Natural killer cell (primary cell): ENCODE measurements around the gene FUT8. TPM values are rescaled to one million over a fixed set of nuclear protein-coding genes. Genes with fewer than 3 reads are reported as not detected.

ENCODE experiments used
- ATAC-seq, 3 donors: fragments of 150-1000 bp in 2 of 3; fragments of 200-7000 bp in 1 of 3; cut with Tn5 transposase; 1 replicate in 1 of 3; 2 replicates in 2 of 3; pipeline ENCODE4 v1.10.0; 2021; ENCODE audit warnings: mild to moderate bottlenecking in 2 of 3, moderate library complexity in 2 of 3
- DNase-seq, 2 donors: peaks; one replicate each; pipeline versions ENCODE4 v3.0.0 to v3.0.0-alpha.2; 2013 to 2021; ENCODE audit warnings: mixed read lengths in 1 of 2
- H3K27ac ChIP-seq: one replicate; pipeline ENCODE4 v1.5.1; 2013; ENCODE audit warnings: mild to moderate bottlenecking, low read length
- H3K27me3 ChIP-seq: one replicate; pipeline ENCODE4 v1.6.1; 2013; ENCODE audit warnings: low read length; ENCODE audit not compliant: control insufficient read depth, insufficient read depth
- H3K36me3 ChIP-seq: one replicate; pipeline ENCODE4 v1.6.1; 2013; ENCODE audit warnings: low read length; ENCODE audit not compliant: control insufficient read depth, insufficient read depth
- H3K4me1 ChIP-seq: one replicate; pipeline ENCODE4 v1.6.1; 2013; ENCODE audit warnings: low read length; ENCODE audit not compliant: control insufficient read depth, insufficient read depth
- H3K4me3 ChIP-seq: one replicate; pipeline ENCODE4 v1.5.1; 2013; ENCODE audit warnings: low read length
- H3K9me3 ChIP-seq: one replicate; pipeline ENCODE4 v1.6.1; 2013; ENCODE audit warnings: low read length; ENCODE audit not compliant: control insufficient read depth, insufficient read depth
- H3K27ac Mint-ChIP-seq, 2 donors: one replicate each; pipeline ENCODE4 v1.8.0; 2022; ENCODE audit warnings: mild to moderate bottlenecking in 2 of 2, mixed read lengths in 2 of 2, moderate library complexity in 1 of 2
- H3K27me3 Mint-ChIP-seq, 2 donors: one replicate each; pipeline ENCODE4 v1.8.0; 2022; ENCODE audit warnings: low read depth in 2 of 2, mixed read lengths in 2 of 2
- H3K36me3 Mint-ChIP-seq: one replicate; pipeline ENCODE4 v1.8.0; 2022; ENCODE audit warnings: mixed read lengths
- H3K4me1 Mint-ChIP-seq, 2 donors: one replicate each; pipeline ENCODE4 v1.8.0; 2022; ENCODE audit warnings: mixed read lengths in 2 of 2
- H3K4me3 Mint-ChIP-seq: one replicate; pipeline ENCODE4 v1.8.0; 2022; ENCODE audit warnings: mild to moderate bottlenecking, moderate library complexity, mixed read lengths
- H3K9me3 Mint-ChIP-seq, 2 donors: one replicate each; pipeline ENCODE4 v1.8.0; 2022; ENCODE audit warnings: mixed read lengths in 2 of 2
- CTCF ChIP-seq: fragments of 200-600 bp; IDR thresholded peaks from one replicate; pipeline ENCODE4 v1.8.0; 2022; ENCODE audit warnings: antibody characterized with exemption
- WGBS: methylation state at CpG from one replicate; pipeline ENCODE4 v1.1.7; 2013; ENCODE audit warnings: missing lambda C conversion rate; ENCODE audit not compliant: insufficient coverage; 5-methylcytosine and 5-hydroxymethylcytosine counted together
- intact Hi-C: fragments of 100-400 bp; cut with micrococcal nuclease; formaldehyde crosslinking; loops from one replicate; pipeline ENCODE4 v1.14.2; 2022
- total RNA-seq, 4 donors: library from RNA; stranded (reverse); fragments of 120-200 nt in 1 of 4; gene quantifications; one replicate each; pipeline versions ENCODE4 v1.2.3 to v1.2.4, GENCODE V29; 2013 to 2022

The FUT8 gene
- total RNA-seq, 3 donors from 2014 or later (not counting 1 experiment from before 2014, with no cell fraction given), result 20.7 to 29.2 (median 21.2) TPM

GRCh38 chr14:65622703-65623102, 210.2 kb downstream of the FUT8 start:
- intact Hi-C loops, result no loop called here

GRCh38 chr14:65623759-65624158, 211.2 kb downstream of the FUT8 start:
- Mint-ChIP-seq H3K4me1 (no peaks in the 10 kb centered on the region), H3K36me3 (no peaks in the 10 kb centered on the region), H3K27ac (no peak overlapping the region), H3K9me3 (no peaks in the 10 kb centered on the region), H3K4me3 (no peak overlapping the region), H3K27me3 (no peaks in the 10 kb centered on the region)
- intact Hi-C loops, result no loop called here
- no peak overlapping the region for H3K27ac ChIP-seq
- TF ChIP-seq CTCF, result no peak
- H3K36me3 ChIP-seq, result no peaks in the 10 kb centered on the region
- 100% methylated on average over 1 of the region's 1 CpG for WGBS
- no peaks in the 10 kb centered on the region for H3K27me3 ChIP-seq
- H3K4me3 ChIP-seq, result no peak overlapping the region
- H3K9me3 ChIP-seq, result no peaks in the 10 kb centered on the region
- DNase-seq, result no peak
- H3K4me1 ChIP-seq, result no peaks in the 10 kb centered on the region
- no peak for ATAC-seq

More at GRCh38 chr14:65622703-65623102, 210.2 kb downstream of the FUT8 start:
- ATAC-seq, result no peak
- H3K27ac Mint-ChIP-seq, result no peak overlapping the region
- Histone ChIP-seq H3K4me3 (no peak overlapping the region), H3K9me3 (no peaks in the 10 kb centered on the region), H3K27me3 (no peaks in the 10 kb centered on the region), H3K27ac (no peak overlapping the region), H3K36me3 (no peaks in the 10 kb centered on the region), H3K4me1 (no peaks in the 10 kb centered on the region)
- TF ChIP-seq CTCF, result no peak
- 96% methylated on average over 5 of the region's 5 CpGs for WGBS
- no peaks in the 10 kb centered on the region for H3K4me1 Mint-ChIP-seq
- no peaks in the 10 kb centered on the region for H3K27me3 Mint-ChIP-seq
- H3K9me3 Mint-ChIP-seq, result no peaks in the 10 kb centered on the region
- no peaks in the 10 kb centered on the region for H3K36me3 Mint-ChIP-seq
- H3K4me3 Mint-ChIP-seq, result no peak overlapping the region
- DNase-seq, result no peak

- TF ChIP-seq CTCF, result no peak
- Histone ChIP-seq H3K27ac (no peak overlapping the region), H3K27me3 (no peaks in the 10 kb centered on the region), H3K36me3 (no peaks in the 10 kb centered on the region), H3K9me3 (no peaks in the 10 kb centered on the region), H3K4me3 (no peak overlapping the region), H3K4me1 (no peaks in the 10 kb centered on the region)
- intact Hi-C loops, result no loop called here
- Mint-ChIP-seq H3K9me3 (no peaks in the 10 kb centered on the region), H3K4me3 (no peak overlapping the region), H3K27me3 (no peaks in the 10 kb centered on the region), H3K36me3 (no peaks in the 10 kb centered on the region), H3K27ac (no peak overlapping the region), H3K4me1 (no peaks in the 10 kb centered on the region)
- ATAC-seq (no peak), DNase-seq (no peak)
- 95% methylated on average over 4 of the region's 4 CpGs for whole genome bisulfite sequencing
Measured at GRCh38 chr14:65627315-65627714, 214.8 kb downstream of the FUT8 start.

GRCh38 chr14:65628664-65629063, 216.1 kb downstream of the FUT8 start:
- Mint-ChIP-seq H3K27me3 (no peaks in the 10 kb centered on the region), H3K9me3 (no peaks in the 10 kb centered on the region), H3K27ac (no peak overlapping the region), H3K4me3 (no peak overlapping the region), H3K36me3 (no peaks in the 10 kb centered on the region), H3K4me1 (no peaks in the 10 kb centered on the region)
- intact Hi-C loops, result no loop called here
- H3K36me3 ChIP-seq, result no peaks in the 10 kb centered on the region
- no peak for ATAC-seq
- H3K27me3 ChIP-seq, result no peaks in the 10 kb centered on the region
- no peak for DNase-seq
- no peaks in the 10 kb centered on the region for H3K9me3 ChIP-seq
- no peak for TF ChIP-seq CTCF
- no peak overlapping the region for H3K27ac ChIP-seq
- H3K4me3 ChIP-seq, result no peak overlapping the region
- 100% methylated on average over 1 of the region's 1 CpG for WGBS
- H3K4me1 ChIP-seq, result no peaks in the 10 kb centered on the region
